Adrenal gland (tissue), 12 donors: ENCODE results near the gene SYNDIG1. TPM values are rescaled to one million over a fixed set of nuclear protein-coding genes. Genes with fewer than 3 reads are reported as not detected.

ENCODE experiments used
- DNase-seq, 7 donors: peaks; one replicate each; pipeline ENCODE4 v3.0.0-alpha.2; 2019 to 2020
- H3K27ac ChIP-seq, 5 donors: fragments of 200-600 bp; sonication (generic) in 4 of 5; 1 replicate in 3 of 5; 2 replicates in 2 of 5; pipeline versions ENCODE4 v1.5.1 to v1.8.0; 2016 to 2020; ENCODE audit warnings: mild to moderate bottlenecking in 1 of 5
- H3K27me3 ChIP-seq: fragments of 200-600 bp; 2 replicates; pipeline ENCODE4 v1.8.0; 2021
- H3K36me3 ChIP-seq, 2 donors: fragments of 200-600 bp; replicated peaks in 1 of 2; 1 replicate in 1 of 2; 2 replicates in 1 of 2; pipeline versions ENCODE4 v1.5.1 to v1.8.0; 2018 to 2022
- H3K4me1 ChIP-seq, 2 donors: fragments of 200-600 bp; replicated peaks in 1 of 2; 1 replicate in 1 of 2; 2 replicates in 1 of 2; pipeline versions ENCODE4 v1.5.1 to v1.8.0; 2018 to 2021
- H3K4me3 ChIP-seq, 4 donors: fragments of 200-600 bp; sonication (generic) in 3 of 4; one replicate each; pipeline ENCODE4 v1.5.1; 2016 to 2018
- H3K9me3 ChIP-seq, 3 donors: fragments of 200-600 bp; sonication (generic) in 1 of 3; replicated peaks in 1 of 3; 1 replicate in 2 of 3; 2 replicates in 1 of 3; pipeline versions ENCODE4 v1.5.1 to v1.8.0; 2016 to 2021
- CTCF ChIP-seq, 6 experiments: fragments of 450-650 bp in 4 of 6; fragments of 200-600 bp in 2 of 6; sonication (generic) in 1 of 6; IDR thresholded peaks; 1 replicate in 5 of 6; 2 replicates in 1 of 6; pipeline versions ENCODE4 v1.5.1 to v1.8.0; 2016 to 2021; ENCODE audit warnings: antibody characterized with exemption in 6 of 6, mild to moderate bottlenecking in 2 of 6, moderate library complexity in 1 of 6
- POLR2A ChIP-seq, 2 donors: fragments of 450-650 bp; IDR thresholded peaks; one replicate each; pipeline ENCODE4 v1.6.1; 2017; ENCODE audit warnings: antibody characterized with exemption in 2 of 2, mild to moderate bottlenecking in 2 of 2, moderate library complexity in 1 of 2
- WGBS, 4 donors: extraction: QIAGEN DNeasy Blood & Tissue Kit in 2 of 4; methylation state at CpG; one replicate each; pipeline versions ENCODE4 v1.1.5 to v1.1.7; 2013 to 2017; 5-methylcytosine and 5-hydroxymethylcytosine counted together
- intact Hi-C, 2 donors: fragments of 100-400 bp; cut with DNase I; formaldehyde crosslinking; loops; one replicate each; pipeline versions ENCODE4 v1.14.1 to v1.15.0; 2022 to 2023
- polyA plus RNA-seq, 3 donors: library from polyadenylated mRNA; stranded (reverse); fragments of 200-250 nt in 2 of 3; fragments of 350-450 nt in 1 of 3; fragmentation: Illumina TruSeq in 1 of 3; extraction: RNeasy Lipid Tissue Mini Kit (QIAGEN cat#74804) in 1 of 3; gene quantifications; one replicate each; pipeline ENCODE4 v1.2.3, GENCODE V29; 2013 to 2014
- total RNA-seq, 9 donors: library from RNA; depleted of rRNA in 4 of 9; stranded (reverse); fragments of >200 nt in 4 of 9; fragments of 120-200 nt in 1 of 9; fragmentation: NEBNext Ultra II Directional in 1 of 9; extraction: Animal tissue kit (Norgen Biotek cat#: 25700) in 1 of 9; gene quantifications; one replicate each; pipeline versions ENCODE4 v1.1.0 to v1.2.4, GENCODE V29; 2013 to 2023
- donor health status: healthy with polysubstance abuse.
- donor health status: Bipolar disorder and iron deficiency.
- donor health status: DM: yes; HTN: yes; CAD: no.
- donor health status: DM: no; HTN: no; CAD: no.
- donor health status: DM: no; HTN: no; CAD: no.
- donor health status: DM: yes; HTN: yes; CAD: no.

Gene SYNDIG1
- total and polyA plus RNA-seq, 12 donors, result 0.26 to 3.6 (median 0.76) TPM

- Histone ChIP-seq H3K9me3 (no peaks in the 10 kb centered on the region), H3K36me3 (no peaks in the 10 kb centered on the region), H3K4me1 (no peaks in the 10 kb centered on the region), H3K27me3 (peaks cover 21% of the 10 kb centered on the region), H3K27ac (no peak overlapping the region), H3K4me3 (no peak overlapping the region)
- 63 to 77% (median 70%) methylated on average over 3 of the region's 3 CpGs for WGBS, 4 donors
- DNase-seq, result no peak
- TF ChIP-seq CTCF (IDR thresholded peaks at IDR 0.05), result no peak
- TF ChIP-seq POLR2A (IDR thresholded peaks at IDR 0.05), result no peak
- intact Hi-C loops, result no loop called here
Observed at GRCh38 chr20:24472426-24472825, 3.0 kb downstream of the SYNDIG1 start.

- H3K4me3 ChIP-seq, result no peak overlapping the region
- H3K36me3 ChIP-seq, result no peaks in the 10 kb centered on the region
- no peaks in the 10 kb centered on the region for H3K4me1 ChIP-seq
- H3K27ac ChIP-seq, result no peak overlapping the region
- no peak for DNase-seq
- no peaks in the 10 kb centered on the region for H3K9me3 ChIP-seq
- 62 to 72% (median 71%) methylated on average over 6 to 7 of the region's 7 CpGs for WGBS, 4 donors
- intact Hi-C loops, result no loop called here
- peaks cover 19% of the 10 kb centered on the region for H3K27me3 ChIP-seq
- TF ChIP-seq POLR2A (IDR thresholded peaks at IDR 0.05) (no peak), CTCF (IDR thresholded peaks at IDR 0.05) (no peak)
Observed at GRCh38 chr20:24473435-24474223, 4.2 kb downstream of the SYNDIG1 start.

GRCh38 chr20:24477831-24478547 lies 8.6 kb downstream of the SYNDIG1 start:
- H3K27me3 ChIP-seq, result no peaks in the 10 kb centered on the region
- DNase-seq, result no peak
- TF ChIP-seq POLR2A (IDR thresholded peaks at IDR 0.05) (no peak), CTCF (IDR thresholded peaks at IDR 0.05) (no peak)
- H3K27ac ChIP-seq, result no peak overlapping the region
- H3K4me1 ChIP-seq, result no peaks in the 10 kb centered on the region
- no peak overlapping the region for H3K4me3 ChIP-seq
- intact Hi-C loops, result no loop called here
- H3K36me3 ChIP-seq, result no peaks in the 10 kb centered on the region
- 69 to 75% (median 72%) methylated on average over 8 to 11 of the region's 11 CpGs for WGBS, 4 donors
- H3K9me3 ChIP-seq, result no peaks in the 10 kb centered on the region

GRCh38 chr20:24478584-24478983 lies 9.2 kb downstream of the SYNDIG1 start:
- WGBS, 4 donors, result 74 to 82% (median 81%) methylated on average over 6 to 7 of the region's 7 CpGs
- no peaks in the 10 kb centered on the region for H3K4me1 ChIP-seq
- TF ChIP-seq POLR2A (IDR thresholded peaks at IDR 0.05) (no peak), CTCF (IDR thresholded peaks at IDR 0.05) (no peak)
- no peaks in the 10 kb centered on the region for H3K36me3 ChIP-seq
- no peaks in the 10 kb centered on the region for H3K9me3 ChIP-seq
- no peaks in the 10 kb centered on the region for H3K27me3 ChIP-seq
- no peak overlapping the region for H3K4me3 ChIP-seq
- no peak for DNase-seq
- H3K27ac ChIP-seq, result no peak overlapping the region
- intact Hi-C loops, result no loop called here
